LNCAP (cell line): ENCODE measurements around the gene TLR8.

Source experiments
- CTCF ChIP-seq: fragments of 450-650 bp; IDR thresholded peaks from 2 replicates; pipeline ENCODE4 v1.5.1; 2017; ENCODE audit warnings: mild to moderate bottlenecking

Gene TLR8

GRCh38 chrX:12890467-12890866 lies 16.0 kb upstream of the TLR8 start:
- no peak for TF ChIP-seq CTCF

GRCh38 chrX:12891171-12891570 lies 15.2 kb upstream of the TLR8 start:
- no peak for TF ChIP-seq CTCF

GRCh38 chrX:12891915-12892506 lies 14.4 kb upstream of the TLR8 start:
- TF ChIP-seq CTCF: no peak

GRCh38 chrX:12892716-12893115 lies 13.7 kb upstream of the TLR8 start:
- no peak for TF ChIP-seq CTCF

GRCh38 chrX:12894074-12895030 lies 12.1 kb upstream of the TLR8 start:
- peak; percentile 67 for TF ChIP-seq CTCF

GRCh38 chrX:12895866-12896265 lies 10.6 kb upstream of the TLR8 start:
- TF ChIP-seq CTCF: no peak

GRCh38 chrX:12896935-12897334 lies 9.5 kb upstream of the TLR8 start:
- no peak for TF ChIP-seq CTCF
